Gastroesophageal sphincter (tissue), 4 donors: ENCODE data around the gene NT5C3A. TPM values are rescaled to one million over a fixed set of nuclear protein-coding genes. Genes with fewer than 3 reads are reported as not detected.

ENCODE experiments used
- ATAC-seq: fragments of 150-250 bp; one replicate; pipeline ENCODE4 v1.9.1; 2016; ENCODE audit warnings: mild to moderate bottlenecking, moderate library complexity
- H3K27ac ChIP-seq, 4 donors: fragments of 200-600 bp; sonication (generic) in 3 of 4; 1 replicate in 3 of 4; 2 replicates in 1 of 4; pipeline ENCODE4 v1.5.1; 2016 to 2019
- H3K27me3 ChIP-seq: fragments of 200-600 bp; sonication (generic); one replicate; pipeline ENCODE4 v1.5.1; 2019
- H3K36me3 ChIP-seq, 2 donors: fragments of 200-600 bp; sonication (generic); one replicate each; pipeline ENCODE4 v1.5.1; 2019; ENCODE audit warnings: control low read depth in 1 of 2
- H3K4me1 ChIP-seq, 3 donors: fragments of 200-600 bp; sonication (generic); 1 replicate in 2 of 3; 2 replicates in 1 of 3; pipeline ENCODE4 v1.5.1; 2016 to 2019; ENCODE audit warnings: control low read depth in 2 of 3
- H3K4me3 ChIP-seq, 2 donors: fragments of 200-600 bp; sonication (generic); one replicate each; pipeline ENCODE4 v1.5.1; 2019; ENCODE audit warnings: mild to moderate bottlenecking in 1 of 2, moderate library complexity in 1 of 2
- H3K9me3 ChIP-seq, 3 donors: fragments of 200-600 bp; sonication (generic); one replicate each; pipeline ENCODE4 v1.5.1; 2017 to 2019; ENCODE audit warnings: control low read depth in 2 of 3
- CTCF ChIP-seq, 4 experiments: fragments of 200-600 bp in 2 of 4; fragments of 450-650 bp in 2 of 4; sonication (generic) in 1 of 4; IDR thresholded peaks; one replicate each; pipeline ENCODE4 v1.5.1; 2017 to 2019; ENCODE audit warnings: antibody characterized with exemption in 4 of 4, mild to moderate bottlenecking in 2 of 4, moderate library complexity in 2 of 4
- EP300 ChIP-seq: sonication (generic); formaldehyde crosslinking; IDR thresholded peaks from one replicate; pipeline ENCODE4 v1.6.1; 2017; ENCODE audit warnings: antibody characterized with exemption, mild to moderate bottlenecking
- POLR2A ChIP-seq, 2 donors: fragments of 450-650 bp; IDR thresholded peaks; one replicate each; pipeline ENCODE4 v1.6.1; 2017; ENCODE audit warnings: antibody characterized with exemption in 2 of 2, mild to moderate bottlenecking in 2 of 2, moderate library complexity in 1 of 2
- POLR2AphosphoS5 ChIP-seq: sonication (generic); formaldehyde crosslinking; IDR thresholded peaks from one replicate; pipeline ENCODE4 v1.6.1; 2017; ENCODE audit warnings: antibody characterized with exemption
- WGBS, 2 donors: methylation state at CpG; one replicate each; pipeline ENCODE4 v1.1.5; 2018; ENCODE audit warnings: low coverage in 1 of 2; 5-methylcytosine and 5-hydroxymethylcytosine counted together
- total RNA-seq, 4 donors: library from RNA; depleted of rRNA; stranded (reverse); fragments of >200 nt; gene quantifications; one replicate each; pipeline ENCODE4 v1.1.0, GENCODE V29; 2016

The NT5C3A gene
- total RNA-seq, 4 donors from 2014 or later: 13.1 to 32.5 (median 20.2) TPM

GRCh38 chr7:33075818-33076518 is 13.4 kb upstream of the NT5C3A start:
- no peaks in the 10 kb centered on the region for H3K27me3 ChIP-seq
- H3K27ac ChIP-seq: no peak overlapping the region
- TF ChIP-seq EP300 (no peak), POLR2A (IDR thresholded peaks at IDR 0.05) (no peak), POLR2AphosphoS5 (no peak), CTCF (IDR thresholded peaks at IDR 0.05) (no peak)
- 63% methylated on average over 3 of the region's 3 CpGs for WGBS, 2 donors
- H3K4me1 ChIP-seq: peaks cover 0 to 11% (median 2%) of the 10 kb centered on the region in 3 donors
- no peak overlapping the region for H3K4me3 ChIP-seq
- no peaks in the 10 kb centered on the region for H3K9me3 ChIP-seq
- ATAC-seq: no peak
- no peaks in the 10 kb centered on the region for H3K36me3 ChIP-seq

DNA sequence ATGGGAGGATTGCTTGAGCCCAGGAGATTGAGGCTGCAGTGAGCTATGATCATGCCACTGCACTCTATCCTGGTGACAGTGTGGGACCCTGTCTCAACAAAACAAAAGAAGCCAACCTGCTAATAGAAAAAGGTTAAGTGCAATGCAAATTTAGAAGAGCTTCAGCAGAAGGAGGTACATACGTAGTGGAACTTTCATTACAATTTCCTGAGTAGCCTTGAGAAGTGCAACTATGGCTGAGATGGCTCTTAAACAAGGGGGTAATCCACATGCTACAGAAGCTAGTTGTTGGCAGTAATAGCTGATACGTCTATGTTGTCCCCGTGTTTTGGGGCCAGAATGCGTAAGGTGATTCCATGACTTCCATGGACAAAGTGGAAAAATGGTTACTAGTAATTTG is 10.7 kb upstream of the NT5C3A start:
- no peak overlapping the region for H3K27ac ChIP-seq
- WGBS, 2 donors: 83 to 88% methylated on average over 2 to 4 of the region's 4 CpGs

GRCh38 chr7:33072471-33072870 is 9.9 kb upstream of the NT5C3A start:
- TF ChIP-seq EP300 (no peak), CTCF (IDR thresholded peaks at IDR 0.05) (no peak), POLR2AphosphoS5 (no peak), POLR2A (IDR thresholded peaks at IDR 0.05) (no peak)
- 0 to 18% methylated on average over 2 of the region's 2 CpGs for WGBS, 2 donors
- ATAC-seq: peak; percentile 58
- Histone ChIP-seq H3K36me3 (no peaks in the 10 kb centered on the region), H3K4me1 (peaks cover 0 to 11% (median 2%) of the 10 kb centered on the region in 3 donors), H3K27me3 (no peaks in the 10 kb centered on the region), H3K27ac (no peak overlapping the region), H3K9me3 (peaks cover 0 to 10% (median 0%) of the 10 kb centered on the region in 3 donors), H3K4me3 (no peak overlapping the region)

More for the DNA sequence above, 10.7 kb upstream of the NT5C3A start:
- no peak for ATAC-seq
- Histone ChIP-seq H3K9me3 (peaks cover 0 to 10% (median 0%) of the 10 kb centered on the region in 3 donors), H3K4me1 (peaks cover 0 to 11% (median 2%) of the 10 kb centered on the region in 3 donors), H3K27me3 (no peaks in the 10 kb centered on the region), H3K36me3 (no peaks in the 10 kb centered on the region), H3K4me3 (no peak overlapping the region)
- no peak for TF ChIP-seq CTCF (IDR thresholded peaks at IDR 0.05)

DNA sequence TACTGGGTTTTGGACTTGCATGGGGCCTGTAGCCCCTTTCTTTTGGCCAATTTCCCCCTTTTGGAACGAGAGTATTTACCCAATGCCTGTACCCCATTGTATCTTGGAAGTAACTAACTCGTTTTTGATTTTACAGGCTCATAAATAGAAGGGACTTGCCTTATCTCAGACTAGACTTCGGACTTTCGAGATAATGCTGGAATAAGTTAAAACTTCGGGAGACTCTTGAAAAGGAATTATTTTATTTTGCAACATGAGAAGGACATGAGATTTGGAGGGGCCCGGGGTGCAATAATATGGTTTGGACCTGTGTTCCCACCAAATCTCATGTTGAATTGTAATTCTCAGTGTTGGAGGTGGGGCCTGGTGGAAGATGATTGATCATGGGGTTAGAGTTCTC is 8.3 kb upstream of the NT5C3A start:
- WGBS, 2 donors: 85 to 94% methylated on average over 5 to 6 of the region's 6 CpGs
- H3K4me3 ChIP-seq: no peak overlapping the region
- H3K27ac ChIP-seq: no peak overlapping the region
- peaks cover 0 to 11% (median 2%) of the 10 kb centered on the region in 3 donors for H3K4me1 ChIP-seq
- peaks cover 0 to 24% (median 0%) of the 10 kb centered on the region in 3 donors for H3K9me3 ChIP-seq
- TF ChIP-seq CTCF (IDR thresholded peaks at IDR 0.05): no peak
- no peak for TF ChIP-seq POLR2AphosphoS5
- TF ChIP-seq POLR2A (IDR thresholded peaks at IDR 0.05): no peak
- TF ChIP-seq EP300: no peak
- ATAC-seq: no peak
- no peaks in the 10 kb centered on the region for H3K27me3 ChIP-seq
- H3K36me3 ChIP-seq: no peaks in the 10 kb centered on the region

DNA sequence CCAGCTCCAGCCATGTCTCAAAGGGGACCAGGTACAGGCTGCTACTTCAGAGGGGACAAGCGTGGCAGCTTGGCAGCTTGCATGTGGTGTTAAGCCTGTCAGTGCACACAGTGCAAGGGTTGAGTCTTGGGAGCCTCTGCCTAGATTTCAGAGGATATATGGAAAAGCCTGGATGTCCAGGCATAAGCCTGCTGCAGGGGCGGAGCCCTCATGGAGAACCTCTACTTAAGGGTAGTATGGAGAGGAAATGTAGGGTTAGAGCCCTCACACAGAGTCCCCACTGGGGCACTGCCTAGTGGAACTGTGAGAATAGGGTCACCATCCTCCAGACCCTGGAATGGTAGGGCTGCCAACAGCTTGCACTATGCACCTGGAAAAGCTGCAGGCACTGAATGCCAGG is 7.7 kb upstream of the NT5C3A start:
- H3K4me3 ChIP-seq: no peak overlapping the region
- ATAC-seq: no peak
- H3K27me3 ChIP-seq: no peaks in the 10 kb centered on the region
- WGBS, 2 donors: no CpG with 5 or more reads among the region's 2 CpGs
- no peaks in the 10 kb centered on the region for H3K36me3 ChIP-seq
- TF ChIP-seq POLR2A (IDR thresholded peaks at IDR 0.05): no peak
- no peak for TF ChIP-seq CTCF (IDR thresholded peaks at IDR 0.05)
- no peak for TF ChIP-seq POLR2AphosphoS5
- no peak for TF ChIP-seq EP300
- H3K9me3 ChIP-seq: peaks cover 0 to 24% (median 0%) of the 10 kb centered on the region in 3 donors
- peaks cover 0 to 11% (median 2%) of the 10 kb centered on the region in 3 donors for H3K4me1 ChIP-seq
- no peak overlapping the region for H3K27ac ChIP-seq
